Transverse colon (tissue), 4 donors: ENCODE results near the gene ACKR3. TPM values are rescaled to one million over a fixed set of nuclear protein-coding genes. Genes with fewer than 3 reads are reported as not detected.

Experiments used
- DNase-seq: peaks from one replicate; pipeline ENCODE4 v3.0.0-alpha.2; 2019
- H3K27ac ChIP-seq, 4 donors: fragments of 200-600 bp; sonication (generic); 2 replicates each; pipeline ENCODE4 v1.5.1; 2016 to 2018; ENCODE audit warnings: inconsistent platforms in 4 of 4
- H3K27me3 ChIP-seq: fragments of 200-600 bp; sonication (generic); 2 replicates; pipeline ENCODE4 v1.5.1; 2017; ENCODE audit warnings: inconsistent platforms
- H3K36me3 ChIP-seq, 4 donors: fragments of 200-600 bp; sonication (generic); 2 replicates each; pipeline ENCODE4 v1.5.1; 2017 to 2019; ENCODE audit warnings: inconsistent platforms in 4 of 4
- H3K4me1 ChIP-seq, 4 donors: fragments of 200-600 bp; sonication (generic); 2 replicates each; pipeline ENCODE4 v1.5.1; 2017 to 2020; ENCODE audit warnings: inconsistent platforms in 4 of 4
- H3K4me3 ChIP-seq, 4 donors: fragments of 200-600 bp; sonication (generic); 1 replicate in 1 of 4; 2 replicates in 3 of 4; pipeline versions ENCODE4 v1.5.1 to v1.6.1; 2017 to 2019; ENCODE audit warnings: inconsistent platforms in 4 of 4
- H3K9me3 ChIP-seq, 2 donors: fragments of 200-600 bp; sonication (generic); 2 replicates each; pipeline ENCODE4 v1.5.1; 2017 to 2019; ENCODE audit warnings: inconsistent platforms in 2 of 2
- CTCF ChIP-seq, 5 experiments: fragments of 200-600 bp in 3 of 5; fragments of 450-650 bp in 2 of 5; sonication (generic) in 3 of 5; IDR thresholded peaks; 1 replicate in 2 of 5; 2 replicates in 3 of 5; pipeline ENCODE4 v1.5.1; 2016 to 2017; ENCODE audit warnings: antibody characterized with exemption in 5 of 5, inconsistent platforms in 3 of 5, mild to moderate bottlenecking in 2 of 5, moderate library complexity in 1 of 5
- EP300 ChIP-seq: sonication (generic); formaldehyde crosslinking; IDR thresholded peaks from one replicate; pipeline ENCODE4 v1.6.1; 2017; ENCODE audit warnings: antibody characterized with exemption, low read depth
- POLR2A ChIP-seq: fragments of 450-650 bp; IDR thresholded peaks from one replicate; pipeline ENCODE4 v1.6.1; 2016; ENCODE audit warnings: antibody characterized with exemption, mild to moderate bottlenecking, moderate library complexity
- POLR2AphosphoS5 ChIP-seq, 3 donors: sonication (generic); formaldehyde crosslinking; IDR thresholded peaks; one replicate each; pipeline ENCODE4 v1.6.1; 2016; ENCODE audit warnings: antibody characterized with exemption in 3 of 3
- WGBS, 2 donors: methylation state at CpG; one replicate each; pipeline ENCODE4 v1.1.5; 2018; ENCODE audit warnings: low coverage in 1 of 2; 5-methylcytosine and 5-hydroxymethylcytosine counted together
- in situ Hi-C, 4 donors: fragments of 200-750 bp; cut with MboI; loops; one replicate each; pipeline versions ENCODE4 v1.15.0 to v1.15.1; 2017; ENCODE audit warnings: low sequenced_read_pairs in 3 of 4, low pct_ligation_motif_present in 1 of 4, low pct_unique_long_range_greater_than_20kb in 1 of 4
- intact Hi-C: fragments of 100-400 bp; cut with DNase I; formaldehyde crosslinking; loops from one replicate; pipeline ENCODE4 v1.15.1; 2023; ENCODE audit warnings: low total_unique reads
- total RNA-seq, 4 donors: library from RNA; depleted of rRNA; stranded (reverse); fragments of >200 nt; gene quantifications; one replicate each; pipeline ENCODE4 v1.1.0, GENCODE V29; 2016

Gene ACKR3
- total RNA-seq, 4 donors from 2014 or later: 4.2 to 16.5 (median 7.7) TPM

GRCh38 chr2:236593531-236593930 is 23.9 kb downstream of the ACKR3 start:
- H3K9me3 ChIP-seq: no peaks in the 10 kb centered on the region
- in situ Hi-C loops (no loop called here), intact Hi-C loops (no loop called here)
- H3K4me1 ChIP-seq: no peaks in the 10 kb centered on the region
- no peaks in the 10 kb centered on the region for H3K36me3 ChIP-seq
- no peak overlapping the region for H3K4me3 ChIP-seq
- DNase-seq: no peak
- H3K27ac ChIP-seq: no peak overlapping the region
- WGBS, 2 donors: 84 to 98% methylated on average over 2 of the region's 2 CpGs
- H3K27me3 ChIP-seq: no peaks in the 10 kb centered on the region
- TF ChIP-seq POLR2A (no peak), EP300 (no peak), CTCF (IDR thresholded peaks at IDR 0.05) (no peak)

DNA sequence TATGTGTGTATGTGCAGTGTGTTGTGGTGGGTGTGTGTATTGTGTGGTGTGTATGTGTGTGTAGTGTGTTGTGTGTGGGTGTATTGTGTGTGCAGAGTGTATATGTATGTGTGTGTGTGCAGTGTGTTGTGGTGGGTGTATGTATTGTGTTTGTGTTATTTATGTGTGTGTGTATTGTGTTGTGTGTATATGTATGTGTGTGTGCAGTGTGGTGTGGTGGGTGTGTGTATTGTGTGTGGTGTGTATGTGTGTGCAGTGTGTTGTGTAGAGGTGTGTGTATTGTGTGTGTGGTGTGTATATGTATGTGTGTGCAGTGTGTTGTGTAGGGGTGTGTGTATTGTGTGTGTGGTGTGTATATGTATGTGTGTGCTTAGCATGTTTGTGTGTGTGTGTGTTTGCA is 24.3 kb downstream of the ACKR3 start:
- no peaks in the 10 kb centered on the region for H3K9me3 ChIP-seq
- DNase-seq: no peak
- H3K27me3 ChIP-seq: no peaks in the 10 kb centered on the region
- no peak overlapping the region for H3K27ac ChIP-seq
- TF ChIP-seq EP300 (no peak), CTCF (IDR thresholded peaks at IDR 0.05) (no peak), POLR2AphosphoS5 (IDR thresholded peaks at IDR 0.05) (no peak), POLR2A (no peak)
- H3K36me3 ChIP-seq: no peaks in the 10 kb centered on the region
- H3K4me3 ChIP-seq: no peak overlapping the region
- H3K4me1 ChIP-seq: no peaks in the 10 kb centered on the region
- in situ Hi-C loops (no loop called here), intact Hi-C loops (loop anchor here (1.0 kb wide), 1 partner anchor 39 kb away; no protein-coding TSS in a partner anchor)

DNA sequence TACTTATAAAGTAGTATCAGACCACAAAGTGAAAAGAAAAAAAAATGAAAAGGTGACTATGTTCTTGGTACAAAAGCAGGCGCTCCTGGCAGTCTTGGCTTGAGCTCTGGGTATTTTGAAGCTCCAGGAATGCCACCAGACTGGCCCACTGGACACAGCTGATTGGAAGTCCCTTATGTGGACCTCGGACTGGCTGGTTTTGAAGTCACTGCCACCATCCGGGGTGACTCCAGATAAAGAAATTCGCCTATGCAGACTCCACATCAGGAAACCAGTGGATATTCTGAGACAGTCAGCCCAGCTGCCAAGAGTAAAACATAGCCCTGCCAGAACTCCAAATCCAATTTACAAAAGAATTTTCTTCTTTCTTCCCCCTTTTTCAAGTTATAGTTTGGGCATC is 28.0 kb downstream of the ACKR3 start:
- Histone ChIP-seq H3K36me3 (no peaks in the 10 kb centered on the region), H3K27me3 (no peaks in the 10 kb centered on the region), H3K4me1 (no peaks in the 10 kb centered on the region), H3K27ac (no peak overlapping the region), H3K9me3 (no peaks in the 10 kb centered on the region), H3K4me3 (no peak overlapping the region)
- TF ChIP-seq EP300 (no peak), CTCF (IDR thresholded peaks at IDR 0.05) (no peak), POLR2AphosphoS5 (IDR thresholded peaks at IDR 0.05) (no peak), POLR2A (no peak)
- WGBS, 2 donors: 67 to 76% methylated on average over 1 to 4 of the region's 4 CpGs
- in situ Hi-C loops (no loop called here), intact Hi-C loops (no loop called here)
- DNase-seq: no peak

GRCh38 chr2:236599059-236599458 is 29.4 kb downstream of the ACKR3 start:
- intact Hi-C loops (no loop called here), in situ Hi-C loops (no loop called here)
- Histone ChIP-seq H3K27ac (no peak overlapping the region), H3K4me1 (no peaks in the 10 kb centered on the region), H3K36me3 (no peaks in the 10 kb centered on the region), H3K4me3 (no peak overlapping the region), H3K9me3 (no peaks in the 10 kb centered on the region), H3K27me3 (no peaks in the 10 kb centered on the region)
- no peak for DNase-seq
- TF ChIP-seq POLR2A: no peak
- no peak for TF ChIP-seq POLR2AphosphoS5 (IDR thresholded peaks at IDR 0.05)
- no peak for TF ChIP-seq EP300
- no peak for TF ChIP-seq CTCF (IDR thresholded peaks at IDR 0.05)
- WGBS, 2 donors: 83% methylated on average over 5 of the region's 5 CpGs; no CpG with 5 or more reads in 1 of the 2 donors
